ENCODE results near the gene HAUS6. TPM values are rescaled to one million over a fixed set of nuclear protein-coding genes. Genes with fewer than 3 reads are reported as not detected.
"Not testable (repeated sequence)": the region's sequence is repeated elsewhere in the genome, so short reads cannot be mapped to it uniquely, and the experiment has no call there.

HAUS6 gene
- total RNA-seq, 1 experiment from 2014 or later, result 36.1 TPM

- Histone ChIP-seq H3K27me3 (ENCODE audit: control insufficient read depth, insufficient read depth, low read length) (no peaks in the 10 kb centered on the region), H3K36me3 (replicated peaks; ENCODE audit: control insufficient read depth, insufficient read depth, low read length) (peaks cover 3% of the 10 kb centered on the region), H3K4me3 (ENCODE audit: insufficient read depth, low read depth, low read length) (peak overlapping the region; percentile 83)
- DNase-seq, result peak; percentile 67
Observed at GRCh38 chr9:19102181-19102630, 498 bp downstream of the HAUS6 start.

GRCh38 chr9:19101203-19101602 is 1.5 kb downstream of the HAUS6 start:
- H3K4me3 ChIP-seq (ENCODE audit: insufficient read depth, low read depth, low read length), result peak overlapping the region; percentile 3
- DNase-seq, result no peak

DNA sequence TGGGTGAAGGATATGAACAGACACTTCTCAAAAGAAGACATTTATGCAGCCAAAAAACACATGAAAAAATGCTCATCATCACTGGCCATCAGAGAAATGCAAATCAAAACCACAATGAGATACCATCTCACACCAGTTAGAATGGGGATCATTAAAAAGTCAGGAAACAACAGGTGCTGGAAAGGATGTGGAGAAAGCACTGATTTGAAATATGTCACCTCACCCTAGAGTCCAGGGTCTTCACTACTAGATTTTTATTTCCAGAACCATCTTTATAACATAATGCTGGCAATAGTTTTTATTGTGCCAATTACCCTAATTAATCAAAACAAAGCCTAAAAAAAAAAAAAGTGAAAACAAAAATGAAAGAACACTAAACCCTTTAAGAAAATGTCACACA is 5.3 kb downstream of the HAUS6 start:
- H3K4me3 ChIP-seq (ENCODE audit: insufficient read depth, low read depth, low read length); DNase-seq; H3K27me3 ChIP-seq (ENCODE audit: control insufficient read depth, insufficient read depth, low read length): not testable (repeated sequence)
- H3K36me3 ChIP-seq (replicated peaks; ENCODE audit: control insufficient read depth, insufficient read depth, low read length), result peaks cover 19% of the 10 kb centered on the region

More at GRCh38 chr9:19101203-19101602, 1.5 kb downstream of the HAUS6 start:
- Histone ChIP-seq H3K36me3 (replicated peaks; ENCODE audit: control insufficient read depth, insufficient read depth, low read length) (peaks cover 3% of the 10 kb centered on the region), H3K27me3 (ENCODE audit: control insufficient read depth, insufficient read depth, low read length) (no peaks in the 10 kb centered on the region)

- H3K27me3 ChIP-seq (ENCODE audit: control insufficient read depth, insufficient read depth, low read length), result no peaks in the 10 kb centered on the region
- H3K4me3 ChIP-seq (ENCODE audit: insufficient read depth, low read depth, low read length), result no peak overlapping the region
- peaks cover 35% of the 10 kb centered on the region for H3K36me3 ChIP-seq (replicated peaks; ENCODE audit: control insufficient read depth, insufficient read depth, low read length)
- no peak for DNase-seq
Observed at GRCh38 chr9:19087106-19088000, 15.4 kb downstream of the HAUS6 start.

- DNase-seq, result peak; percentile 50
- H3K4me3 ChIP-seq (ENCODE audit: insufficient read depth, low read depth, low read length), result no peak overlapping the region
- H3K36me3 ChIP-seq (replicated peaks; ENCODE audit: control insufficient read depth, insufficient read depth, low read length), result peaks cover 31% of the 10 kb centered on the region
- no peaks in the 10 kb centered on the region for H3K27me3 ChIP-seq (ENCODE audit: control insufficient read depth, insufficient read depth, low read length)
Observed at GRCh38 chr9:19085295-19085694, 17.4 kb downstream of the HAUS6 start.

GRCh38 chr9:19074836-19075235 is 27.9 kb downstream of the HAUS6 start:
- Histone ChIP-seq H3K4me3 (ENCODE audit: insufficient read depth, low read depth, low read length) (no peak overlapping the region), H3K27me3 (ENCODE audit: control insufficient read depth, insufficient read depth, low read length) (no peaks in the 10 kb centered on the region), H3K36me3 (replicated peaks; ENCODE audit: control insufficient read depth, insufficient read depth, low read length) (peaks cover 19% of the 10 kb centered on the region)
- no peak for DNase-seq

- DNase-seq, result no peak
- Histone ChIP-seq H3K36me3 (replicated peaks; ENCODE audit: control insufficient read depth, insufficient read depth, low read length) (peaks cover 23% of the 10 kb centered on the region), H3K27me3 (ENCODE audit: control insufficient read depth, insufficient read depth, low read length) (no peaks in the 10 kb centered on the region), H3K4me3 (ENCODE audit: insufficient read depth, low read depth, low read length) (no peak overlapping the region)
Observed at GRCh38 chr9:19074229-19074628, 28.5 kb downstream of the HAUS6 start.

GRCh38 chr9:19057033-19057432 is 45.7 kb downstream of the HAUS6 start:
- DNase-seq, result no peak
- no peak overlapping the region for H3K4me3 ChIP-seq (ENCODE audit: insufficient read depth, low read depth, low read length)
- peaks cover 24% of the 10 kb centered on the region for H3K36me3 ChIP-seq (replicated peaks; ENCODE audit: control insufficient read depth, insufficient read depth, low read length)
- H3K27me3 ChIP-seq (ENCODE audit: control insufficient read depth, insufficient read depth, low read length), result no peaks in the 10 kb centered on the region

GRCh38 chr9:19050637-19051591 is 51.8 kb downstream of the HAUS6 start:
- Histone ChIP-seq H3K36me3 (replicated peaks; ENCODE audit: control insufficient read depth, insufficient read depth, low read length) (no peaks in the 10 kb centered on the region), H3K4me3 (ENCODE audit: insufficient read depth, low read depth, low read length) (peak overlapping the region; percentile 91), H3K27me3 (ENCODE audit: control insufficient read depth, insufficient read depth, low read length) (no peaks in the 10 kb centered on the region)
- no peak for DNase-seq

DNA sequence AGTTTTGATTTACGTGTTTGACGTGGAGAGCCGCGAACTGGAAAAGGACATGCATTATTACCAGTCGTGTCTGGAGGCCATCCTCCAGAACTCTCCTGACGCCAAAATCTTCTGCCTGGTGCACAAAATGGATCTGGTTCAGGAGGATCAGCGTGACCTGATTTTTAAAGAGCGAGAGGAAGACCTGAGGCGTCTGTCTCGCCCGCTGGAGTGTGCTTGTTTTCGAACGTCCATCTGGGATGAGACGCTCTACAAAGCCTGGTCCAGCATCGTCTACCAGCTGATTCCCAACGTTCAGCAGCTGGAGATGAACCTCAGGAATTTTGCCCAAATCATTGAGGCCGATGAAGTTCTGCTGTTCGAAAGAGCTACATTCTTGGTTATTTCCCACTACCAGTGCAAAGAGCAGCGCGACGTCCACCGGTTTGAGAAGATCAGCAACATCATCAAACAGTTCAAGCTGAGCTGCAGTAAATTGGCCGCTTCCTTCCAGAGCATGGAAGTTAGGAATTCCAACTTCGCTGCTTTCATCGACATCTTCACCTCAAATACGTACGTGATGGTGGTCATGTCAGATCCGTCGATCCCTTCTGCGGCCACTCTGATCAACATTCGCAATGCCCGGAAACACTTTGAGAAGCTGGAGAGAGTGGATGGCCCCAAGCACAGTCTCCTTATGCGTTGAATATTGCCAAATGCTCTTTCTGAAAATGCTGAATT is 52.6 kb downstream of the HAUS6 start:
- no peak for DNase-seq
- H3K4me3 ChIP-seq (ENCODE audit: insufficient read depth, low read depth, low read length), result peak overlapping the region; percentile 91
- no peaks in the 10 kb centered on the region for H3K36me3 ChIP-seq (replicated peaks; ENCODE audit: control insufficient read depth, insufficient read depth, low read length)
- no peaks in the 10 kb centered on the region for H3K27me3 ChIP-seq (ENCODE audit: control insufficient read depth, insufficient read depth, low read length)

GRCh38 chr9:19048966-19049916 is 53.5 kb downstream of the HAUS6 start, which contains the start of gene RRAGA:
TSS of gene RRAGA (plus strand) at chr9:19049427. CDS start at chr9:19049660, 233 bp downstream.
- Histone ChIP-seq H3K4me3 (ENCODE audit: insufficient read depth, low read depth, low read length) (peak within 1 kb of the TSS; percentile 91), H3K36me3 (replicated peaks; ENCODE audit: control insufficient read depth, insufficient read depth, low read length) (no peaks in the 10 kb centered on the region), H3K27me3 (ENCODE audit: control insufficient read depth, insufficient read depth, low read length) (no peaks in the 10 kb centered on the region)
- peak; percentile 96 for DNase-seq

GRCh38 chr9:19036611-19037010 is 66.1 kb downstream of the HAUS6 start:
- Histone ChIP-seq H3K36me3 (replicated peaks; ENCODE audit: control insufficient read depth, insufficient read depth, low read length) (no peaks in the 10 kb centered on the region), H3K4me3 (ENCODE audit: insufficient read depth, low read depth, low read length) (no peak overlapping the region), H3K27me3 (ENCODE audit: control insufficient read depth, insufficient read depth, low read length) (no peaks in the 10 kb centered on the region)
- DNase-seq, result no peak

DNA sequence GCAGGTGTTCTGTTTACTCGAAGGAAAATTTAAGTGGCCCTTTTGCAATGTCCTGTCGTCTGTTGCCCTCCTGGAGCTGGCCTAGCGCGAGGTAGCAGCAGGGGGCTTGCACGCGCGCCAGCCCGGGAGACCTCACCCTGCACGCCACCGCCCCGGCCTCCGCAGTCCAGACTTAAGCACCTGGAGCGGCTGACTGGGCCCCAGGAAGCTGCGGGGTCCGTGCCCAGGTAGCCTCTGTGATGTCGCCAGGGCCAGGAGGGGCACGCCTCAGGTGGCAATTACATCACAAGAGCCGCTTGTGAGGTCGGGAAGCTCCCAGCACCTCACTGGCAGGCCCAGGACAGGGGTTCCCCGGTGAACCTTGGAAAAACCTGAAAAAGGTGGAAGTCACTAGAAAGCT is 69.7 kb downstream of the HAUS6 start, which contains the start of gene SAXO1:
SAXO1 (minus strand) TSS at position 195 of the 400 bp plus-strand sequence. CDS start 301 bp downstream, outside the sequence.
- Histone ChIP-seq H3K27me3 (ENCODE audit: control insufficient read depth, insufficient read depth, low read length) (no peaks in the 10 kb centered on the region), H3K4me3 (ENCODE audit: insufficient read depth, low read depth, low read length) (no peak within 1 kb of the TSS), H3K36me3 (replicated peaks; ENCODE audit: control insufficient read depth, insufficient read depth, low read length) (no peaks in the 10 kb centered on the region)
- no peak for DNase-seq
